ENCODE measurements around the gene VPS16.

DNA sequence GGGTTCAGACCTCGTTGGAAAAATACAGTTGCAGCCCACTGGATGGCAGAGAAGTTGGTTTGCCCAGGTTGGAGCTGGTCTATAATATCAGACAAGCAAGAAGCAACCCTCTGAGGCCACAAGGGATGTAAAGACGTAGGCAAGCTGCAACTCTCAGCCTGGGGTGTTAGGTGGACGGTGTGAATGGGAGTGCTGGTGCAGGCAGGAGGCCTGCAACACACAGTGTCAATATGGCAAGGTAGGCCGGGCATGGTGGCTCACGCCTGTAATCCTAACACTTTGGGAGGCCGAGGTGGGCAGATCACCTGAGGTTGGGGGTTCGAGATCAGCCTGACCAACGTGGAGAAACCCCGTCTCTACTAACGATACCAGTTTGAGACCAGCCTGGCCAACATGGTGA lies 10.5 kb downstream of the VPS16 start:
- TF ChIP-seq, protein P1, sequence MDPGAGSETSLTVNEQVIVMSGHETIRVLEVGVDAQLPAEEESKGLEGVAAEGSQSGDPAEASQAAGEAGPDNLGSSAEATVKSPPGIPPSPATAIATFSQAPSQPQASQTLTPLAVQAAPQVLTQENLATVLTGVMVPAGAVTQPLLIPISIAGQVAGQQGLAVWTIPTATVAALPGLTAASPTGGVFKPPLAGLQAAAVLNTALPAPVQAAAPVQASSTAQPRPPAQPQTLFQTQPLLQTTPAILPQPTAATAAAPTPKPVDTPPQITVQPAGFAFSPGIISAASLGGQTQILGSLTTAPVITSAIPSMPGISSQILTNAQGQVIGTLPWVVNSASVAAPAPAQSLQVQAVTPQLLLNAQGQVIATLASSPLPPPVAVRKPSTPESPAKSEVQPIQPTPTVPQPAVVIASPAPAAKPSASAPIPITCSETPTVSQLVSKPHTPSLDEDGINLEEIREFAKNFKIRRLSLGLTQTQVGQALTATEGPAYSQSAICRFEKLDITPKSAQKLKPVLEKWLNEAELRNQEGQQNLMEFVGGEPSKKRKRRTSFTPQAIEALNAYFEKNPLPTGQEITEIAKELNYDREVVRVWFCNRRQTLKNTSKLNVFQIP (CRISPR knock-in tag; IDR thresholded peaks at IDR 0.05; ENCODE audit: borderline replicate concordance, low read depth) = no peak
- TF ChIP-seq CSDC2 (CRISPR knock-in tag; IDR thresholded peaks at IDR 0.05) (no peak), ZC3H10 (CRISPR knock-in tag; IDR thresholded peaks at IDR 0.05) (no peak), RARB (CRISPR knock-in tag; IDR thresholded peaks at IDR 0.05) (no peak), ZFP30 (CRISPR knock-in tag; IDR thresholded peaks at IDR 0.05) (no peak), ARNTL (CRISPR knock-in tag; IDR thresholded peaks at IDR 0.05; ENCODE audit: borderline replicate concordance, low read depth) (no peak), SNAI2 (CRISPR knock-in tag; IDR thresholded peaks at IDR 0.05) (no peak)
- TF ChIP-seq, protein P2, sequence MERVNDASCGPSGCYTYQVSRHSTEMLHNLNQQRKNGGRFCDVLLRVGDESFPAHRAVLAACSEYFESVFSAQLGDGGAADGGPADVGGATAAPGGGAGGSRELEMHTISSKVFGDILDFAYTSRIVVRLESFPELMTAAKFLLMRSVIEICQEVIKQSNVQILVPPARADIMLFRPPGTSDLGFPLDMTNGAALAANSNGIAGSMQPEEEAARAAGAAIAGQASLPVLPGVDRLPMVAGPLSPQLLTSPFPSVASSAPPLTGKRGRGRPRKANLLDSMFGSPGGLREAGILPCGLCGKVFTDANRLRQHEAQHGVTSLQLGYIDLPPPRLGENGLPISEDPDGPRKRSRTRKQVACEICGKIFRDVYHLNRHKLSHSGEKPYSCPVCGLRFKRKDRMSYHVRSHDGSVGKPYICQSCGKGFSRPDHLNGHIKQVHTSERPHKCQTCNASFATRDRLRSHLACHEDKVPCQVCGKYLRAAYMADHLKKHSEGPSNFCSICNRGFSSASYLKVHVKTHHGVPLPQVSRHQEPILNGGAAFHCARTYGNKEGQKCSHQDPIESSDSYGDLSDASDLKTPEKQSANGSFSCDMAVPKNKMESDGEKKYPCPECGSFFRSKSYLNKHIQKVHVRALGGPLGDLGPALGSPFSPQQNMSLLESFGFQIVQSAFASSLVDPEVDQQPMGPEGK (CRISPR knock-in tag; IDR thresholded peaks at IDR 0.05; ENCODE audit: borderline replicate concordance) = no peak

All from SK-N-SH treated with all-trans-retinoic acid at 6 μM for 48 hours (cell line).